AG04450 (cell line): Measurements from ENCODE around the gene RASAL3. TPM values are rescaled to one million over a fixed set of nuclear protein-coding genes. Genes with fewer than 3 reads are reported as not detected.

ENCODE experiments used
- CTCF ChIA-PET: fragments of 300-600, 350-600 bp; formaldehyde crosslinking; extraction: SDS; loops from one replicate; lab custom pipeline; 2022; ENCODE audit warnings: antibody characterized with exemption, inconsistent platforms; lab: Charles Lee
- POLR2A ChIA-PET: fragments of 350-600 bp; formaldehyde crosslinking; extraction: SDS; loops from one replicate; lab custom pipeline; 2021; ENCODE audit warnings: antibody characterized with exemption, inconsistent platforms; lab: Yijun Ruan, JAX
- DNase-seq: peaks from one replicate; pipeline ENCODE4 v3.0.0-alpha.2; 2011; ENCODE audit warnings: low read depth, low spot score
- H3K27ac ChIP-seq: one replicate; pipeline ENCODE4 v1.5.1; 2012; ENCODE audit warnings: low read depth, low read length, control low read depth
- H3K27me3 ChIP-seq: one replicate; pipeline ENCODE4 v1.6.0; 2012; ENCODE audit warnings: low read length; ENCODE audit not compliant: control insufficient read depth, insufficient read depth
- H3K4me3 ChIP-seq: 2 replicates; pipeline ENCODE4 v1.5.1; 2011; ENCODE audit warnings: mild to moderate bottlenecking, low read depth, low read length, control low read depth
- H3K9me3 ChIP-seq: 2 replicates; pipeline ENCODE4 v1.5.1; 2012; ENCODE audit warnings: low read length; ENCODE audit not compliant: control insufficient read depth, insufficient read depth
- CTCF ChIP-seq: IDR thresholded peaks from 2 replicates; pipeline ENCODE4 v1.5.1; 2011; ENCODE audit warnings: low read depth, low read length, control low read depth, inconsistent platforms
- polyA plus RNA-seq: library from polyadenylated mRNA; depleted of rRNA; stranded (reverse); fragments of >200 nt; gene quantifications from 2 replicates; pipeline ENCODE4 v1.2.3, GENCODE V29; 2011

The RASAL3 gene
- polyA plus RNA-seq, 1 experiment = 0.21 TPM

DNA sequence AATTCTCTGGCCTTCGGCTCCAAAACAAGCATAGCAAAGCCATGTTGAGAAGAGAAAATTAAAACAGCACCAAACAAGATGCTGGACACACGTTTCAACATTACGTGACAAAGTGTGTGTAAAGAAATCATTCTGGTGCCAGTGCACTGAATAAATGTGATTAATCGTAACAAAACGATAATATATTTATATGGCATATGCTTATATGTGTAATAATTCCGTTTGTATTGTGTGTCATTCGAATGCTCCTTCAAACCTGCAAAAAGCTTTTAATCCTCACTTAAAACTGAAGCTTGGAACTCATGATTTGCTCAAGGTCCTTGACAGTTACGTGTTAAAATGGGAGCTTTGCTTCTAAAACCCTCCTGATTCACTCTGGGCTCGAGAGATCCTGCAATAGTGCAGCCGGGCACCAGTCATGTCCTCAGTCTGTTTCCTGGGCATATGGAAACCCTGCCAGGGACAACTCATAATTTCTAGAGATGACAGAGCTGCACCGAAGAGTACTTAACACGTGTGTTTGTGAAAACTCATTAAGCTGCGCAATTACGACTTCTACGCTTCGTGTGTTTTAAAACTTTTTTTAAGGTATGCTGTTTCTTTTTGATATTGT is 44.8 kb downstream of the RASAL3 start:
- Histone ChIP-seq H3K9me3 (peaks cover 22% of the 10 kb centered on the region), H3K27me3 (no peaks in the 10 kb centered on the region), H3K4me3 (peak overlapping the region; percentile 62), H3K27ac (no peak overlapping the region)
- TF ChIP-seq CTCF = no peak
- DNase-seq = no peak
- ChIA-PET POLR2A (interaction anchor here (0.5 to 2.1 kb wide), 17 partner anchors 9 to 743 kb away, joined by 3 to 25 read pairs (median 5); partner anchors contain the start of gene AKAP8), CTCF (interaction anchor here (0.7 to 3.3 kb wide), 16 partner anchors 8 to 846 kb away, joined by 3 to 19 read pairs (median 4); no protein-coding TSS in a partner anchor)

GRCh38 chr19:15418579-15419412 is 45.5 kb downstream of the RASAL3 start, which contains the start of gene AKAP8L:
AKAP8L (minus strand) TSS chr19:15418988; CDS start chr19:15418923, 65 bp downstream.
- peak within 1 kb of the TSS; percentile 94 for H3K4me3 ChIP-seq
- peaks cover 14% of the 10 kb centered on the region for H3K9me3 ChIP-seq
- peak; percentile 99 for DNase-seq
- ChIA-PET POLR2A (interaction anchor here (0.5 to 2.1 kb wide), 18 partner anchors 9 to 743 kb away, joined by 3 to 25 read pairs (median 5); partner anchors contain the start of gene AKAP8), CTCF (interaction anchor here (0.5 to 3.3 kb wide), 17 partner anchors 7 to 846 kb away, joined by 3 to 19 read pairs (median 4); no protein-coding TSS in a partner anchor)
- TF ChIP-seq CTCF = peak; percentile 74
- H3K27me3 ChIP-seq = no peaks in the 10 kb centered on the region
- H3K27ac ChIP-seq = peak within 1 kb of the TSS; percentile 82

DNA sequence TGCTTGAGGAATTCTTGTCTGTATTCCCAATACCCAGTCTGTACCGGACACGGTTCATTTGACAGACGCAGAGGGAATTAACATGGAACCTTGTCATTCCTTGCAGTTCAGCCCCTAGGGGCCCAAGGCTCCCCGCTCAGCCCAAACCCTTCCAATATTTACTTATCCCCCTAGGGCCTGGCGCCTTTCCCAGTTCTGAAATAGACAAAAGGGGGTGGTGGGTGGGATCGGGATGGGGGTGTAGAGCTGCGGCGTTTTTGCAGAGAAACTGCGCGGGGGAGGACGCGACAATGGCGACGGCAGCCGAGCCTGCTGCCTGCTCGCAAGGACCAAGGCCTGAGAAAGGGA is 46.1 kb downstream of the RASAL3 start:
- TF ChIP-seq CTCF = peak; percentile 5; the same call in 1 of the 2 replicates
- no peaks in the 10 kb centered on the region for H3K27me3 ChIP-seq
- no peak for DNase-seq
- CTCF ChIA-PET = interaction anchor here (0.9 to 3.3 kb wide), 6 partner anchors 11 to 317 kb away, joined by 3 to 19 read pairs (median 6); no protein-coding TSS in a partner anchor
- peaks cover 9% of the 10 kb centered on the region for H3K9me3 ChIP-seq
- POLR2A ChIA-PET = interaction anchor here (1.2 to 2.1 kb wide), 8 partner anchors 12 to 116 kb away, joined by 5 to 25 read pairs (median 7); partner anchors contain the start of gene AKAP8
- peak overlapping the region; percentile 94 for H3K4me3 ChIP-seq
- H3K27ac ChIP-seq = peak overlapping the region; percentile 82

- DNase-seq = no peak
- peak overlapping the region; percentile 31 for H3K27ac ChIP-seq
- ChIA-PET POLR2A (interaction anchor here (2.1 kb wide), 1 partner anchor 39 kb away, joined by 25 read pairs; the partner anchor contains the start of gene AKAP8), CTCF (interaction anchor here (3.3 kb wide), 1 partner anchor 138 kb away, joined by 19 read pairs; no protein-coding TSS in a partner anchor)
- TF ChIP-seq CTCF = no peak
- no peaks in the 10 kb centered on the region for H3K27me3 ChIP-seq
- H3K9me3 ChIP-seq = peaks cover 5% of the 10 kb centered on the region; the same call in 1 of the 2 replicates
- H3K4me3 ChIP-seq = peak overlapping the region; percentile 94
Observed at GRCh38 chr19:15417699-15418098, 46.6 kb downstream of the RASAL3 start.
